Loucy (cell line): ENCODE results near the gene CHI3L2.

ENCODE experiments used
- EZH2phosphoT487 ChIP-seq: fragments of 200-600 bp; IDR thresholded peaks from 2 replicates; pipeline ENCODE4 v1.6.1; 2018; ENCODE audit warnings: antibody characterized with exemption, mild to moderate bottlenecking, moderate library complexity, borderline replicate concordance
- TF ChIP-seq, protein P1 (sequence below): fragments of 200-600 bp; sonication (generic); conservative IDR thresholded peaks from 2 replicates; pipeline ENCODE4 v1.5.1; 2014; ENCODE audit warnings: mild to moderate bottlenecking, antibody characterized with exemption, low read length

DNA sequence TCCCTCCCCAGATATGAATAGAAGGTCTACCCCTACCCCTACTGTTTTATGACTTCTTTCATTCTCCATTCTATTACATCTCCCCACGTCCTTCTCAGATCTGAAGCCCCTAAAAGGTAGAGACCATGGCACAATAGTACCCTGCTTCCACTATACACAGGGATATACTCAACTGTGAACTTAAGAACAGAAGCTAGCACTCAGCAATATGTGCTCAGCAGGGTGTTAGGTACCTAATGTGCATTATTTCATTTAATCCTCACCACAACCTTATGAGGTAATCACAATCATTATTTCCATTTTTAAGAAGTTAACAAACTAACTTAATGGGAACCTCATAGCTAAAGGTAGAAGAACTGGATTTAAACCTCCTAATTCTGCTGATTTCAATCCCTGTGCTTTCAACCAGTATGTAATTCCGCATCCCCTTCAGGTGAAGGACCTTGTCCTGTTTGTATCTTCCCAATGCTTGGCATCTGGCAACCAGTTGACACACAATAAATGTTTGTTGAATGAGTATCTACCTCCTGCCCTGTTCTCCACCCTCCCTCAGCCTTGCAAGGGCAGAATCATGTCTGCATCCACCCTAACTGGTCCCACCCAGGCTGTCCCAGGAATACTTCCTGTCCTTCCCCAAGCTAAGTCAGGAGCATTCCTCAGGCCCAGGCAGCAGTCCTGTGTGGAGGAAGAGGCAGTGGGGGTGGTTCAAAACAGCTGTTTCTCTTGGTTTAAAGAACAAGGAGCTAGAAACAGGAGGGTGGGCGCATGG is 33.6 kb upstream of the CHI3L2 start:
- TF ChIP-seq, protein P1, sequence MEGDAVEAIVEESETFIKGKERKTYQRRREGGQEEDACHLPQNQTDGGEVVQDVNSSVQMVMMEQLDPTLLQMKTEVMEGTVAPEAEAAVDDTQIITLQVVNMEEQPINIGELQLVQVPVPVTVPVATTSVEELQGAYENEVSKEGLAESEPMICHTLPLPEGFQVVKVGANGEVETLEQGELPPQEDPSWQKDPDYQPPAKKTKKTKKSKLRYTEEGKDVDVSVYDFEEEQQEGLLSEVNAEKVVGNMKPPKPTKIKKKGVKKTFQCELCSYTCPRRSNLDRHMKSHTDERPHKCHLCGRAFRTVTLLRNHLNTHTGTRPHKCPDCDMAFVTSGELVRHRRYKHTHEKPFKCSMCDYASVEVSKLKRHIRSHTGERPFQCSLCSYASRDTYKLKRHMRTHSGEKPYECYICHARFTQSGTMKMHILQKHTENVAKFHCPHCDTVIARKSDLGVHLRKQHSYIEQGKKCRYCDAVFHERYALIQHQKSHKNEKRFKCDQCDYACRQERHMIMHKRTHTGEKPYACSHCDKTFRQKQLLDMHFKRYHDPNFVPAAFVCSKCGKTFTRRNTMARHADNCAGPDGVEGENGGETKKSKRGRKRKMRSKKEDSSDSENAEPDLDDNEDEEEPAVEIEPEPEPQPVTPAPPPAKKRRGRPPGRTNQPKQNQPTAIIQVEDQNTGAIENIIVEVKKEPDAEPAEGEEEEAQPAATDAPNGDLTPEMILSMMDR, result no peak
- TF ChIP-seq EZH2phosphoT487, result no peak
